Measurements from ENCODE around the gene CHCHD1.
"Not testable (repeated sequence)": the region's sequence is repeated elsewhere in the genome, so short reads cannot be mapped to it uniquely, and the experiment has no call there.

The CHCHD1 gene

GRCh38 chr10:73813333-73813732, 31.5 kb downstream of the CHCHD1 start:
- DNase-seq (ENCODE audit: low spot score), result no peak

- DNase-seq (ENCODE audit: low spot score), result no peak
Measured at GRCh38 chr10:73814276-73814895, 32.5 kb downstream of the CHCHD1 start.

- DNase-seq (ENCODE audit: low spot score), result no peak
Measured at GRCh38 chr10:73814896-73815718, 33.3 kb downstream of the CHCHD1 start.

GRCh38 chr10:73815719-73816030, 33.8 kb downstream of the CHCHD1 start:
- no peak for DNase-seq (ENCODE audit: low spot score)

GRCh38 chr10:73816917-73817729, 35.3 kb downstream of the CHCHD1 start:
- no peak for DNase-seq (ENCODE audit: low spot score)

- DNase-seq (ENCODE audit: low spot score), result no peak
Measured at GRCh38 chr10:73817826-73818225, 36.0 kb downstream of the CHCHD1 start.

- no peak for DNase-seq (ENCODE audit: low spot score)
Measured at GRCh38 chr10:73818402-73818801, 36.6 kb downstream of the CHCHD1 start.

GRCh38 chr10:73819081-73819480, 37.2 kb downstream of the CHCHD1 start:
- DNase-seq (ENCODE audit: low spot score), result no peak

- DNase-seq (ENCODE audit: low spot score), result no peak
Measured at GRCh38 chr10:73819513-73820093, 37.8 kb downstream of the CHCHD1 start.

GRCh38 chr10:73823391-73823790, 41.5 kb downstream of the CHCHD1 start:
- DNase-seq (ENCODE audit: low spot score), result no peak

- no peak for DNase-seq (ENCODE audit: low spot score)
Measured at GRCh38 chr10:73824146-73824725, 42.4 kb downstream of the CHCHD1 start.

- no peak for DNase-seq (ENCODE audit: low spot score)
Measured at GRCh38 chr10:73827346-73828089, 45.7 kb downstream of the CHCHD1 start.

- no peak for DNase-seq (ENCODE audit: low spot score)
Measured at GRCh38 chr10:73828161-73828560, 46.3 kb downstream of the CHCHD1 start.

- DNase-seq (ENCODE audit: low spot score), result not testable (repeated sequence)
Measured at GRCh38 chr10:73829090-73829489, 47.2 kb downstream of the CHCHD1 start.

Data from CD4-positive, alpha-beta T cell treated with Interleukin-6 at 100 ng/mL for 8 hours (primary cell).